Measurements from ENCODE around the gene CRTC1. TPM values are rescaled to one million over a fixed set of nuclear protein-coding genes. Genes with fewer than 3 reads are reported as not detected.
A peak's percentile ranks its signal among the peaks of the same experiment; 100 is the strongest.

Gene CRTC1
- total and polyA plus RNA-seq, 9 donors = 4.3 to 18.7 (median 14.7) TPM

DNA sequence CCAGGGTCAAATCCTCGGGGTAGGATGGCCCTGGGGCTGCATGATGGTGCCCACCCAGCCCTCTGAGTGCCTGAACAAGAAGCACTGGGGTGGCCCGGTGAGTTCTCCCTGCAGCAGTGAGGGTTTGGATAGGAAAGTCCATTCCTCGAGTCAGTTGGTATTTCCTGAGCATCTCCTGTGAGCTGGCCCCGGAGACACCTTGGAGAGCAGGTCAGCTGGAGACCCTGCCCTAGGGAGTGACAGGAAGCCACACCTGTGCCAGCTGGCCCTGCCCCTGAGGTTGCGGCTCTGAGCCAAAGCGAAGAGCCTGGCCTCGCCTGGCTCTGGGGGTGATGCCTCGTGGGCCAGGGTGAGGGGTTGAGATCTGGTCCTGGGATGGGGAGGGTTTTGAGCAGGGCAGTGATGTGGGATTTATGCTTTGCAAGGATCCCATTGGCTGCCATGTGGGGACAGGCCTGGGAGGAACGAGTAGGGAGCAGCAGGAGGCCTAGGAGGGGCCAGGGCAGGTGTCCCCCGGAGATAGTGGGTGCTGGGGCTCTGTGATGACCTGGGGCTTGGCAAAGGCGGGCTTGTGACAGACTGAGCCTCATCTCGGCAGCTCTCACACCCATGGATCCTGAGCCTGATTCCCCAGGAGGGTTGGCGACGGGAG is 16.0 kb downstream of the CRTC1 start:
- H3K27me3 ChIP-seq (ENCODE audit: control insufficient read depth, insufficient read depth, low read length) = no peaks in the 10 kb centered on the region
- H3K27ac ChIP-seq (ENCODE audit: low read length) = no peak overlapping the region
- no peak for DNase-seq
- WGBS (ENCODE audit: insufficient coverage) = 67% methylated on average over 11 of the region's 14 CpGs
- no peaks in the 10 kb centered on the region for H3K9me3 ChIP-seq (replicated peaks; ENCODE audit: control insufficient read depth, low read depth, low read length)
- H3K4me3 ChIP-seq (ENCODE audit: low read length) = no peak overlapping the region
- H3K36me3 ChIP-seq (ENCODE audit: control insufficient read depth, insufficient read depth, low read length) = no peaks in the 10 kb centered on the region
- peaks cover 33% of the 10 kb centered on the region for H3K4me1 ChIP-seq (ENCODE audit: control insufficient read depth, insufficient read depth, low read length)

DNA sequence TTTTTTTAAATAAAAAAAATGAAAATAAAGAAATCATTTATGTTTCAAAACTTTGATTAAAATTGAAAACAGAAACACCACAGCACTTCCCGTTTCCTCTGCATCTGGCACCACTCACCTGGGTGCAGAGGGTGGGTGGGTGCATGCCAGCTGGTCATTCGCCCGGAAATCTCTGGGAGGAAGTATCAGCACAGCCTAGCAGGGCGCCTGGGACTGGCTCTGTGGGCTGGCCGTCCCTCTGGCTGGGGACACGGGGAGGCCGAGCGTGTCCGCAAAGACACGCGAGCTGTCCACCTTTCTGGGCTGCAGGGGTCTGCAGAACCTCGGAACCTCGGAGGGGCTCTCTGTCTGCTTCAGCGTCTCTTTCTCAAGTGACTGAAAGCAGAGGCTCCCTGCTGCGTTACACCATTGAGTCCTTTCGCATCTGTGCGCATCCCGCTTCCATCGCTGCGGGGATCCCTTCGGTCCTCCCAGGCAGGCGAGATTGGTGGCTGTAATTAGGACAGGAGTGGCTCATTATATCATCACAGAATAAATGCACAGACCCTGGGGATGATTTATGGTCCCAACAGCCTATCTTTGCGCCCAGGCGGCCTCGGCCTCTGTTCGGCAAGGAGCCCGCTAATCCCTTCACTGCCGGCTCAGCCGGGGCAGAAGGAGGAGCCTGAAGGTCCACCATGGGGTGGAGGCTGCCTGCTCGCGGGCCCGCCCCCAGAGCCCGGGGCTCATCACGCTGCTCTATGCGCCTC is 17.2 kb downstream of the CRTC1 start:
- WGBS (ENCODE audit: insufficient coverage) = 3% methylated on average over 31 of the region's 35 CpGs
- H3K9me3 ChIP-seq (replicated peaks; ENCODE audit: control insufficient read depth, low read depth, low read length) = no peaks in the 10 kb centered on the region
- peaks cover 33% of the 10 kb centered on the region for H3K4me1 ChIP-seq (ENCODE audit: control insufficient read depth, insufficient read depth, low read length)
- peak overlapping the region; percentile 29 for H3K4me3 ChIP-seq (ENCODE audit: low read length)
- no peaks in the 10 kb centered on the region for H3K27me3 ChIP-seq (ENCODE audit: control insufficient read depth, insufficient read depth, low read length)
- H3K36me3 ChIP-seq (ENCODE audit: control insufficient read depth, insufficient read depth, low read length) = no peaks in the 10 kb centered on the region
- DNase-seq = peak; percentile 71
- peak overlapping the region; percentile 73 for H3K27ac ChIP-seq (ENCODE audit: low read length)

DNA sequence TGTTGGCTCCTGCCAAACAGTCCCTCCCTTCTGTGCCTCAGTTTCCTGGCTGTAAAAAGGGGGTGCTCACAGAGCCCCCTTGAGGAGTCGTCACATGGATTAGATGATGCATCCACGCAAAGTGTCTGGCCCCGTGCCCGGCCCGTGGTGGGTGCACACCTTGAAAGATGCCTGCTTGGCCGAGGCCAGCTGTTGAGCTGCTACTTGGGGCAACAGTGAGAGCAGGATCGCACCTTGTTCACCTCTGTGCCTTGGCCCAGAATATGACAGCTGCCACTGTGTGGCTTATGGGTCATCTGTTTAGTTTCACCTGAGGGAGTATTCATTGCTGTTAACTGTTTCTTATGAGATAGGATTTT is 17.7 kb downstream of the CRTC1 start:
- Histone ChIP-seq H3K4me3 (ENCODE audit: low read length) (peak overlapping the region; percentile 29), H3K36me3 (ENCODE audit: control insufficient read depth, insufficient read depth, low read length) (no peaks in the 10 kb centered on the region), H3K27ac (ENCODE audit: low read length) (peak overlapping the region; percentile 73), H3K9me3 (replicated peaks; ENCODE audit: control insufficient read depth, low read depth, low read length) (no peaks in the 10 kb centered on the region), H3K4me1 (ENCODE audit: control insufficient read depth, insufficient read depth, low read length) (peaks cover 33% of the 10 kb centered on the region), H3K27me3 (ENCODE audit: control insufficient read depth, insufficient read depth, low read length) (no peaks in the 10 kb centered on the region)
- no peak for DNase-seq
- 16% methylated on average over 7 of the region's 7 CpGs for WGBS (ENCODE audit: insufficient coverage)

DNA sequence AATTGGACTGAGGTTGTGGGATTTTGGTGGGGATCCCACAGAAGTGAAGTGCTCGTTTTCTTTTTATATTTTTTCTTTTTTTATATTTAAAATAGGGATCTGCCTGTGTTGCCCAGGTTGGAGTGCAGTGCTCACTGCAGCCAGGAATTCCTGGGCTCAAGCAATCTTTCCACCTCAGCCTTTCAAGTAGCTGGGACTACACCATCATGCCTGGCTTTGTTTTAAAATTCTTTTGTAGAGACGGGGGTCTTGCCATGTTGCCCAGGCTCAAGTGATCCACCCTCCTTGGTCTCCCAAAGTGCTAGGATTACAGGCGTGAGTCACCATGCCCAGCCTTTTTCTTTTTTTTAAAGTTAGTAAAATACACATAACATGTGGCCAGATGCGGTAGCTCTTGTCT is 20.6 kb downstream of the CRTC1 start:
- Histone ChIP-seq H3K4me3 (ENCODE audit: low read length) (no peak overlapping the region), H3K9me3 (replicated peaks; ENCODE audit: control insufficient read depth, low read depth, low read length) (no peaks in the 10 kb centered on the region), H3K27me3 (ENCODE audit: control insufficient read depth, insufficient read depth, low read length) (no peaks in the 10 kb centered on the region), H3K4me1 (ENCODE audit: control insufficient read depth, insufficient read depth, low read length) (peaks cover 23% of the 10 kb centered on the region), H3K27ac (ENCODE audit: low read length) (no peak overlapping the region), H3K36me3 (ENCODE audit: control insufficient read depth, insufficient read depth, low read length) (no peaks in the 10 kb centered on the region)
- no peak for DNase-seq
- no CpG with 5 or more reads among the region's 4 CpGs for WGBS (ENCODE audit: insufficient coverage)

DNA sequence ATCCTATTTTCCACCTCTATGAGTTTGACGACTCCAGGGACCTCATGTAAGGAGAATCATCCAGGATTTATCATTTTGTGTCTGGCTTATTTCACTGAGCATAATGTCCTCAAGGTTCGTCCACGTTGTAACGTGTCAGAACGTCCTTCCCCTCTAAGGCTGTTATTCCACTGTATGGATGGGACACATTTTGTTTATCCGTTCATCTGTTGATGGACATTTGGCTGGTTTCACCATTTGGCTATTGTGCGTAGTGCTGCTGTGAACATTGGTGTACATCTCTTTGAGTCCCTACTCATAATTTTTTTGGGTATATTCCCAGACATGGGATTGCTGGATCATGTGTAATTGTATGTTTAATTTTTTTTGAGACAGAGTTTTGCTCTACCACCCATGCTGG is 21.5 kb downstream of the CRTC1 start:
- H3K36me3 ChIP-seq (ENCODE audit: control insufficient read depth, insufficient read depth, low read length) = no peaks in the 10 kb centered on the region
- no peak overlapping the region for H3K27ac ChIP-seq (ENCODE audit: low read length)
- H3K4me3 ChIP-seq (ENCODE audit: low read length) = no peak overlapping the region
- H3K4me1 ChIP-seq (ENCODE audit: control insufficient read depth, insufficient read depth, low read length) = peaks cover 15% of the 10 kb centered on the region
- H3K9me3 ChIP-seq (replicated peaks; ENCODE audit: control insufficient read depth, low read depth, low read length) = no peaks in the 10 kb centered on the region
- no peaks in the 10 kb centered on the region for H3K27me3 ChIP-seq (ENCODE audit: control insufficient read depth, insufficient read depth, low read length)
- WGBS (ENCODE audit: insufficient coverage) = no CpG with 5 or more reads among the region's 7 CpGs
- peak; percentile 70 for DNase-seq

DNA sequence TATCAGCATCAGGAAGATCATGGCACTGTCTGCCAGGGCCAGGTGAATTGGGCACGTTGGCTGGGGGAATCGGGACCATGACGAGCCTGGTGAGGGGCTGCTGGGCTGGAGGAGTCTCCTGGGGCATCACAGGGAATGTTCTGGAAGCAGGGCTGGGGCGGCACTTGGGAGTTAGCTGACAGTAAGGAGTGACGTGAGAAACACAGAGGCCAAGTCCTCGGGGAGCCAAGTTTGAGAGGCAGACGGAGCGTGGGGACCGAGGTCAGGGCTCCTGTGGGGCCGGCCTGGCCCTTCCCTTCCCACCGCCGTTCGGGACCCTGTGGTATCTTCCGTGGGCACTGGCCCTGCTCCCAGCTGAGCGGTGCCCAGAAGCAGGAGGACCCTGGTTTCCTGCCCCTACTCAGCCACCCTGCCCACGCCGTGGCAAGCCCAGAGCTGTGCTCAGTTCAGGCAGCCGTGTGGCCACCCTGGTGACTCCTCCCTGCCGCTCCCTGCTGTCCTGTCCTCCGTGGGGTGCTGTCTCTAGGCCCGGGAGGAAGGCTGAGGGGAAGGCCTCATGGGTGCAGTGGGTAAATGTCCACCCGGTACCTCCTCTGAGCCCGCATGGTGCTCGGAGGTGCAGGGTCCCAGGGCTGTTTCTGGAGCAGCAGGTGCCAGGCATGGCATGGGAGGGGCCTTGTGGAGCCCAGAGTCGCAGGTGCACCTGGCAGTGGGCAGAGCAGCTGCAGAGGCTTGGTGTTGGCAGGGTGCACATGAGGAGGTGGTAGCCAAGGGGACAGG is 25.2 kb downstream of the CRTC1 start:
- H3K9me3 ChIP-seq (replicated peaks; ENCODE audit: control insufficient read depth, low read depth, low read length) = no peaks in the 10 kb centered on the region
- no peak for DNase-seq
- no peak overlapping the region for H3K4me3 ChIP-seq (ENCODE audit: low read length)
- no peak overlapping the region for H3K27ac ChIP-seq (ENCODE audit: low read length)
- no peaks in the 10 kb centered on the region for H3K27me3 ChIP-seq (ENCODE audit: control insufficient read depth, insufficient read depth, low read length)
- peaks cover under 1% of the 10 kb centered on the region for H3K36me3 ChIP-seq (ENCODE audit: control insufficient read depth, insufficient read depth, low read length)
- H3K4me1 ChIP-seq (ENCODE audit: control insufficient read depth, insufficient read depth, low read length) = peaks cover 31% of the 10 kb centered on the region
- 86% methylated on average over 23 of the region's 25 CpGs for WGBS (ENCODE audit: insufficient coverage)

DNA sequence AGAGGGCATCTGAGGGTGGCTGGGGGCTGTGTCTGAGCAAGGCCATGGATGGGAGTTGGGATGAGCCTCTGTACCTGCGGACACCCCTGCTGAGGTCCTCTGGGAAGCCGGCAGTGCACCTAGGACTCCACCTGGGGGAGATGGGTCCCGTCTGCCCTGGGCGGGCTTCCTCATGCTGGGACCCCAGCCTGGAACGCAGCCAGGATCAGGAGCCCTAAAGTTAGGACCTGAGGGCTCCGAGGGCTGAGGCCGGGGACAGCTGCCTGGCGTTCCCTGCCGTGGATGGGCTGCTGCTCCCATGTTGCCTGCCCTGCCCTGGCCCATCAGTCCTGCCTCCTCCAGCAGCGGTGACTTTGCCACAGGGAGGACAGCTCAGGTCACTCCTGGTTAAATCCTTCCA is 26.1 kb downstream of the CRTC1 start:
- WGBS (ENCODE audit: insufficient coverage) = 87% methylated on average over 9 of the region's 10 CpGs
- H3K9me3 ChIP-seq (replicated peaks; ENCODE audit: control insufficient read depth, low read depth, low read length) = no peaks in the 10 kb centered on the region
- H3K4me3 ChIP-seq (ENCODE audit: low read length) = no peak overlapping the region
- H3K27ac ChIP-seq (ENCODE audit: low read length) = no peak overlapping the region
- H3K4me1 ChIP-seq (ENCODE audit: control insufficient read depth, insufficient read depth, low read length) = peaks cover 34% of the 10 kb centered on the region
- H3K36me3 ChIP-seq (ENCODE audit: control insufficient read depth, insufficient read depth, low read length) = peaks cover 4% of the 10 kb centered on the region
- no peaks in the 10 kb centered on the region for H3K27me3 ChIP-seq (ENCODE audit: control insufficient read depth, insufficient read depth, low read length)
- no peak for DNase-seq

DNA sequence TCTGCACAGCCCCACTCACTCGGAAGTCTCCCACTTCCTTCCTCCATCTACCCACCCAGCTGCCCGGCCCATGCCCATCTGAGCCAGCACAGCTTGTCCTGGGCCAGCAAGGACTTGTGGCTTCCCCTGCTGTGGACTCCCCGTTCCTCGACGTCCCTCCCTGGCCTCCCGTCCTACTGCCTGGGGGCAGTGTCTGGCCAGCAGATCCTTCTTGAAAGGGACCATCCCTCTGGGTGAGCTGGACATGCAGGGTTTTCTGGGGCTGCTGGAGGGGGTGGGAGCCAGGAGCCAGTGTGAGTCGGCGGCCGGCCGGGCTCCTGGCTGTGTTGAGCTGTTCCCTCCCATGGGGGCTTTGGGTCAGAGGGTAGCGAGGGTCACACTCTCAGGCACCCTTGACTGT is 26.7 kb downstream of the CRTC1 start:
- no peak for DNase-seq
- peaks cover 4% of the 10 kb centered on the region for H3K36me3 ChIP-seq (ENCODE audit: control insufficient read depth, insufficient read depth, low read length)
- 65% methylated on average over 2 of the region's 11 CpGs for WGBS (ENCODE audit: insufficient coverage)

DNA sequence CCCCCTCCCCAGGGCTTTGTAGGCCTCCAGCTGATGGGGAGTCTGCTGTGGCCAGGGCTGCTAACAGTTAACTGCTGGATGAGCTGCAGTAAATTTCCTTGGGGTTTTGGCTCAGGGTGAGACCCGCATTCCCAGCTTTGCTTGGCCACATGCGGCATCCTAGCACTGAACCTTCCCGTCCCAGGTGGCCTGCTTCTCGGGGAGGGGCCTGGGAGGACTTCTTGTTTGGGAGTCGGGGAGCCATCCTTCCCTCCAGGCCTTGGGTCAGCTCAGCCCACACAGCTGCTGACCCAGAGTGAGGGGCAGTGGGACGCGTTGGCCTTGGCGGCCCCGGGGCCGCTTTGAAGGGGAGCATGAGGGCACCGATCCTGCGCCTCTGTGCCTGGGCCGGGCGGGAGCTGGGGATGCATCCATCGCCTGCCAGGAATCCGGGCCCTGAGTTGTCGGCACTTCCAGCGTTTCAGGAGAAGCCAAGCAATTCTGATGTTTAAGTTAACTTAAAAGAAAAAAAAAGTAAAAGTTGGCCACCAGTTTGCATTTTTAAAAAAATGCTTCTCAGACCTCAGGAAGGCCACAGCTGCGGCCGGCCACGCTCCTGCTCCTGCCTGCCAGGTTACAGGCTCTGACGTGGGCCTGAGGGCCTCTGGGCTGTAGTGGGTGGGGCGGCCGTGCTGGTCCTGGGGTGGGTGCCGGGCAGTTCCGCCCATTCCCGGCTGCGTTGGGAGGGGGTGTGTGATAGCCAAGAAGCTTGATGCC is 27.7 kb downstream of the CRTC1 start:
- Histone ChIP-seq H3K27ac (ENCODE audit: low read length) (peak overlapping the region; percentile 92), H3K4me3 (ENCODE audit: low read length) (no peak overlapping the region), H3K27me3 (ENCODE audit: control insufficient read depth, insufficient read depth, low read length) (no peaks in the 10 kb centered on the region), H3K36me3 (ENCODE audit: control insufficient read depth, insufficient read depth, low read length) (peaks cover 4% of the 10 kb centered on the region), H3K4me1 (ENCODE audit: control insufficient read depth, insufficient read depth, low read length) (peaks cover 34% of the 10 kb centered on the region), H3K9me3 (replicated peaks; ENCODE audit: control insufficient read depth, low read depth, low read length) (no peaks in the 10 kb centered on the region)
- peak; percentile 97 for DNase-seq
- WGBS (ENCODE audit: insufficient coverage) = 24% methylated on average over 19 of the region's 28 CpGs

More for the DNA sequence above, 26.7 kb downstream of the CRTC1 start:
- Histone ChIP-seq H3K27me3 (ENCODE audit: control insufficient read depth, insufficient read depth, low read length) (no peaks in the 10 kb centered on the region), H3K9me3 (replicated peaks; ENCODE audit: control insufficient read depth, low read depth, low read length) (no peaks in the 10 kb centered on the region), H3K4me3 (ENCODE audit: low read length) (no peak overlapping the region), H3K27ac (ENCODE audit: low read length) (no peak overlapping the region), H3K4me1 (ENCODE audit: control insufficient read depth, insufficient read depth, low read length) (peaks cover 34% of the 10 kb centered on the region)
